LHCN-M2 (cell line): ENCODE data around the gene TLE4. TPM values are rescaled to one million over a fixed set of nuclear protein-coding genes. Genes with fewer than 3 reads are reported as not detected.
A peak's percentile ranks its signal among the peaks of the same experiment; 100 is the strongest.

Experiments
- DNase-seq: peaks from one replicate; pipeline ENCODE4 v3.0.0-alpha.2; 2012; ENCODE audit warnings: low read depth
- total RNA-seq: library from RNA; depleted of rRNA; stranded (reverse); fragments of >200 nt; gene quantifications from 2 replicates; pipeline ENCODE4 v1.2.3, GENCODE V29; 2014

TLE4 gene
- total RNA-seq, 1 experiment from 2014 or later = 48.8 TPM

DNA sequence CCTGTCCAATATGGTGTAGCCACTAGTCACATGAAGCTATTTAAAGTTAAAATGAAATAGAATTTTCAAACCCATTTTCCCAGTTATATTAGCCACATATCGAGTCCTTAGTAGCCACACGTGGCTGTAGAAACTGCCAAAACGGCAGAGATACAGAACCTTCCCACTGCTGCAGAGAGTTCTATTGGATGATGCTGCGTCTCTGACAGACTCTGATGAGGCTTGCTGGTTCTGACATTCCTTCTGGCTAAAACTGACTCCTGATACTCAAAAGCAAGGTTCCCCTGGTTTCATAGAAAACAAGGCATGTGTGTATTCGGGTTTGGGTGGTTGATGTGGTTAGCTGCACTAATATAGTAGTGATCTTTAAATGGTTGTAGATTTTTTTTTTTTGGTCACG is 91.5 kb downstream of the TLE4 start:
- no peak for DNase-seq

DNA sequence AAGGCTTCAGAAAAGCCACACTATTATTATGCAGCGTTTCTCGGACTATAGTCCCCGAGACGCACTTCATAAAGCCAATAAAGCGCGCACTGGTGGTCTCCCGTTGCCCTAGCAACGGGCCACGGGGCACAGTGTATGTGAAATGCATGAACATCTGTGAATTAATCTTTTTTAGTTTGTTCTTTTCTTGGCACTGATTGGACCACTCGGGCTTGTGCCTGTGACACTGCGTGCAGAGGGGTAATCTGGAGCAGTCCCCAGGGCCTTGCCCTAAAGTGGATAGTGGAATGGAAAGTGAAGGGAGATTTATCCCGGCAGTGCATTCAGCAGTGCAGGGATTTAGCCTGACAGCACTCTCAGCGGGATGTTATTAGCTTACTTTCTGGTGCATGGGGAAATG is 92.1 kb downstream of the TLE4 start:
- no peak for DNase-seq

DNA sequence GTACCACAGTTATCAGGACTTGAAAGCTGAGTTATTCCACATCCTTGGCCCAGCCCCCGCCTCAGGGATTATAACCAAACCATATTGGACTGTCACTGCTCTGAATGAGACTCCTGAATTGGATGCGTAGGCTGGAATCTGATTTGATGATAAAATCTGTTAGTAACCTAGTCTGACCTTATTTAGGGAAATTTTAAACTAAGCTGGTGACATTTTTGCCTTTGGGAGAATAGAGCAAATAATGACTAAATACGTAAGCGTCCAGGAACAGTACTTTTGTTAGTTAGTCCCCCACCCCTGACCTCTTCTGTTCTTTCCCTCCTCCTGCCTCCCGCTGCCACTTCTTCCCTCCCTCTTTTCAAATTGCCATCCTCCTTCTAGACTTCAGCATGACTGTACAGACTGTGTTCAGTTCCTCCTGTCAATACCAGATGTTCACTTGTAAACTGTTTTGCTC is 92.6 kb downstream of the TLE4 start:
- DNase-seq = no peak

DNA sequence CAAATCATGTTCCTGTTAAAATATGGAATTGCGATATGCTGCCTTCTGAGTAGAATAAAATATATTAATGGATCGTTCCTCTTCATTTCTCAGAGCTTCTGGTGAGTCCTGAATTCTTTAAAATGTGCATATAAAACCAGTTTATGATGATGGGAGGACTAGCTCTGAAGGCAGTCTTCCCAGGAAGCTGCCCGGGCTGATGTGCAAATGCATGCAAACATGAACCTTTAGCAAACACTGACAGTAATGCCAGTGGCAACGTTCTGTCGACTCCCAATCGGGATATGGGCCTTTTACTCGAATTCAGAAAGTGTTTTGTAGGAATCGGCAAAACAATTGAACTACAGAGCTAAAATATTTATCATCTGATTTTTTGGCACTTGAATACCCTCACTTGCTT is 93.6 kb downstream of the TLE4 start:
- no peak for DNase-seq

DNA sequence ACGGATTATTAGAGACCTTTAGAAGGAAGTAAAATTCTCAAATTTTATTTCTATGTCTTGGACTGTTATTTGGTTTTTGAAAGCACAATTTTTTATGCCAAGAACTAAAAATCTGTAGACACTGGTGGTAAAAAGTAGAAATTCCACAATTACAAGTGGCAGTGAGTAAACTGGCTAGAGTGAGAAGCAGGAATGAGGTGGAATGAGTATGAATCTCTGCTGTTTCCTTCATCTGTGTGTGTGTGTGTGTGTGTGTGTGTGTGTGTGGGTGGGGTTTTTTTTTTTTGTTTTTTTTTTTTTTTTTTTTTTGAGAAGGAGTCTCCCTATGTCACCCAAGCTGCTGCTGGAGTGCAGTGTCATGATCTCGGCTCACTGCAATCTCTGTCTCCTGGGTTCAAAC is 94.2 kb downstream of the TLE4 start:
- DNase-seq = no peak

DNA sequence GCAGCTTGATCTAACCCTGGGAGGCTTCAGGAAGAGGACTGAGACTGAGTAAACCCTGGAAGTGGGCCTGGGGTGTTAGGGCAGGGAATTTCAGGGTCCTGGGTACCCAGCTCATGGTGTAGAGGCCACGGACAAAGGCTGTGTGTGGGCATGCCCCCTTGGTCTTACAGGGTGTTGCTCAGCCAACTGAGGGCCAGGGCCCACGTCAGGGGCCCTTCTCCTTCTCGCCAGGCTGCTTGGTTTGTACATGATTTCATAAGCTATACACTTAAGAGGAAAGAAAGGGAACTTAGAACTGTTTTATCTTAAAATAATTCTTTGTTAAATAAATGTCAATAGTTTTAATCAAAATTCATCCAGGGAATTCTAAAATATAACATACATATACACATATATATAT is 95.4 kb downstream of the TLE4 start:
- DNase-seq = no peak

DNA sequence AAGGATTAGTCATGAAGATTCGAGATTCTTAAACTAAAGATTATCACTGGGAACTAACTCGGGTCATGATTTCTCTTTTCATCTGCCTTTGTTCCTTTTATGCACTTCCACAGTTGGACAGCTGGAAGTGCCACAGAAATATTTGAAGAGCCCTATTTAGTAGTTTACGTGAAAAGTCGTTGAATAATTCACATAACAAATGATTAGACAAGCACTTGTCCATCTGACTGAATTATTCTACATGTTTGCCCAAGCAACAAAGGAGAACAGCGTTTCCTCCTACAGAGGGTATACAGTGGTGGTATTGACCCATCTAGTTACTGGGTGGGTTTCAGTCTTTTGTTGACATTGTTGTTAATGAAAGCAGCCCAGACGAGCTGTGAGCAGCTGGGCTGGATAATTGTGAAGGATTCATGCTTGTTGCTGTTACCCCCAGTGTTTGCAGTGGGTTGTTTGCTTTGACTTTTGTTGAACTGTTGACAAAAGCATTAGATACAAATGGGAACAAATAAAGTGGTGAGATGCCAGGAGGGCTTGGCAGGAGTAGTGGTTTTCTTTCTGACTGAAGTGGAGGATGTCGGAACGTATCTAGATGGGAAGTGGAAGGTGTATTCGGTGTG is 96.2 kb downstream of the TLE4 start:
- no peak for DNase-seq

DNA sequence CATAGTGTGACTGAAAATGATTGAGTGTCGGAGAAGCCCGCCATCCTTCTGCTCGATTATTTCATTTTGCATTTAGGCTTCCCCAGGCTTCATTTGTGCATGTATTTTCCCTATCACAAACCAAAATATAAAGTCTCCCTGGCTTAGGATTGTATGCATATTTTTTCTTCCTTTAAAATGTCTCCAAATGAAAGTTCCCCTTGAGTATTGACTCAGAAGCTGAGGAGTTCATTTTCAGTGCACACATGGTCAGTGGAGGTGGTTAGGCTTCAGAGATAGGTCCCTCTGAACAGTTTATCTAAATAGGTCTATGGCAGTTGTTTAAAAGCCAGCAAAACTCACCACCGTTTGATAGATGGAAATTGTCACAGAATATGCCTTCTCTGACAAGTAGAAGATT is 97.2 kb downstream of the TLE4 start:
- DNase-seq = no peak

DNA sequence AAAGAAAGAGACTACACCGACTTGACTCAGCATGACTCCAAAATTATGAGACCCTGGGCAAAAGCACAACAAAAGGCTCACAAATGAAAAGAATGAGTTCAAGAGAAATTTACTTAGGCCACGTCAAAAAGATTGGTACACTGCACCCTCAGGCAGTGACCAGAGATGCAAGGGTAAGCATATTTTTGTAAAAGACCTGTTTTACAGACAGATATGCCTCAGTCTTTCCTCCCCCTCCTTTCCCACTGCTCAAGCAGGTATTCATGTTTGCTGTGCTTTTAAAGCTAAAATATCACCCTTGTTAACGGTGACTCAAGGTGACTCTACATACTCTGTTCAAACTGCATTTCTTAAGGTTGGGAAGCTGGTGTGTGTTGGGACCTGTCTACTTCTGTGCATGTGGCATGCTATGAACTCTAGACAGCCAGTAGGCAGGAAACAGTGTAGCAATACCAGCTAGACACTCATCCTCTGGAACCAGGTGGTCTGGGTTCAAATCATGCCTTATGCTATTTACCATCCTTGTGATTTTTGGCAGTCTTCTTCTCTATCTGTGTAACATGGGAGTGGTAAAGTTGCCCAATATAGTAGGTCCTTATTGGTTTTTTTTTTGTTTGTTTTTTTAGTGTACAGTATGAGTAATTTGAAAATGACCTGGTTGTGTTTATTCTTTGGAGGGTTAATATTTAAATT is 98.7 kb downstream of the TLE4 start:
- peak; percentile 41 for DNase-seq

DNA sequence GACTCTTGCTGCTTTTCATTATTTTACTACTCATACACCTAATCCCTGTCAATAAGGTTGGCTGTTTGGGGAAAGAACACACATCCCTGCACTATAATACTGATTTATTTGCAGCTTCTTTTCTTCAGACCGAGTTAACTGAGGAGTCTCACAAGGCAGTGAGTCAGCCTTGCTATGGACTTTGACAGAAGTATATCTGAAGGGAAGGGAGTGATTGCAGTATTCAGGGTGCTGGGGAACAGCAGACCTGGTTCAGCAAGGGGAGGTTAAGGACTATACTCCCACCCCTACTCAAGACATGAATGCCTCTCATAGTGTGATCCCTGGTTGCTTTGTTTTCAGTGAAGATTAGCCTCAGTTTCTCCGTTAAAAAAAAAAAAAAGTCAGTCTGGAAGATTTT is 99.8 kb downstream of the TLE4 start:
- no peak for DNase-seq

DNA sequence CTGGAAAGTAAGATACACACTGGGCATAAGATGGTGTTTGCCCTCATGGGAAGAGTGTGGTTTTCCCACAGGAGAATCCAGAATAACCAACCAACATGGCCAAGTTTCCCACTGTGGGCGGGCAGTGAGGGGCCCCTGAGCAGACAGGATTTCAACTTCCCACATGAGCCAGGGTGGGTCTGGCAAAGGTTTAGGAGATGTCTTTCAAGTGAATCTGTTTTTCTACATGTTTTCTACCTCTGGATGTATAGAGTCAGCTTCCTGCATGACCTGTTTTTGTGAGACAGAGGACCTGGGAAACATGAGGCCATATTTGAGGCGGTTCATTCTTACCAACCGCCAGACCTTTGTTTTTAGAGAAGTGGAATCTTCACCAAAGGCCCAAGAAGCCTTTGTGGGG is 100.5 kb downstream of the TLE4 start:
- no peak for DNase-seq

DNA sequence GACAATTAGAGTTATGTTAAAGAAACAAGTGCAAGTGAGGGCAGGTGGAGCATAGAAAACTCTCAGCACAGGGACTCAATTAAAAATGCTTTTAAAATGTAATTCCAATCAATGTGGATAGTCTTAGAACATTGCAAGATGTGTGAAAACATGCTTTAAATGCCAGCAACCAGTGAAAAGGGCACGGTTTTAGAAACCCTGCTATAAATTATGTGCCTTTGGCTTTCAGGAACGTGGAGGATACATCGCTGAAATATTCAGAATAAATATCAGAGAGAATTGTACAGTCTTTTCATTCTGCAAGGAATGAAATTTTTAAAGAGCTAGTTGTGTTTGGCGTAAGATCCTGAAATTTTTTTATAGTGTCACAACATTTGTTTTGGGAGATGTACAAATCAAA is 101.1 kb downstream of the TLE4 start:
- DNase-seq = no peak

DNA sequence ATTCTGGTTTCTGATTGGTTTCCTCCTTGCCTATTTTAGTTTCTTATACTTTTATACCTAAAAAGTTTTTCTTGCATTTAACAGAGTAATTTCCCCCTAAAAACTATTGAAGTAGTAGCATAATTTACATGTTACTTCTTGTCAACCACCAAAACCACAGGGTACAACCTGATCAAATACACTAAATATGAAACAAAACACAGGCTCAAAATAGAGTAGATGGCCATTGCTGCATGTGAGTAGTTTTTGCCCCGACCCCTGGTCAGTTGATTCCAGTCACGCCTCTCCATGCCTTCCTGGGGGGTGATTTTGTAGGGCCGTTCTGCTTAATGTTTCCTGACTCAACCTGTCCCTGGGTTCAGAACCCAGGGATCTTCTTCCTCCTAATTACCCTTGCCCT is 101.8 kb downstream of the TLE4 start:
- no peak for DNase-seq

DNA sequence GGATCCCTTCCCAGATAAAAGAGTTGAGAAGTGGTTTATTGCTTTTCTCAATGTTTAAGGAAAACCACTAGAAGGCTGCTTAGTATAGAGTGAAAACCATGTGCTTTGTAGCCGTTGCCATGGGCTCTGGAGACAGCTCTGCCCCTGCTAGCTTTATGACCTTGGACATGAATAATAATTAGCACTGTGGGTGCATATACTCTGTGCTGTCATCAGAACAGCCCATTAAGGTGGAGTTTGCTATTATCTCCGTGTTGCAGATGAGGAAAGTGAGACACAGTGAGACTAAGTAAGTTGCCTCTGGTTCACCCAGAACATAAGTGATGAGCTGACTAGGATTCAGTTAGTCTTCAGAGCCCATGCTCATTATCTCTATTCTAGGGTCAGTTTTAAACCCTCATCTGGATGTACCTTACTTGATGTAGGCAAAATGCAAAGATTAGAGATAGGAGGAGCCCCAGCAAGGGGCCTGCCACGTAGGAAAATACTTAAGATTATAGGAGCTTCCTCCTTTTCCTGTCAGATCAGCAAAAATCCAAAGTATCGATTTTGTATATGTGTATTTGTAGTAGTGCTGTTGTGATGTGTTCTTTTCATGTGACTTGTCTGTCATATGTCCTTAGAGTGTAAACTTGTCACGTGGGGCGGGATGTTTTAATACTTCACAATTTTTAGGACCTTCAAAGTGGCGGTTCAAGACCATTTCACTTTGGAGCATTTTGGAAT is 102.5 kb downstream of the TLE4 start:
- no peak for DNase-seq

DNA sequence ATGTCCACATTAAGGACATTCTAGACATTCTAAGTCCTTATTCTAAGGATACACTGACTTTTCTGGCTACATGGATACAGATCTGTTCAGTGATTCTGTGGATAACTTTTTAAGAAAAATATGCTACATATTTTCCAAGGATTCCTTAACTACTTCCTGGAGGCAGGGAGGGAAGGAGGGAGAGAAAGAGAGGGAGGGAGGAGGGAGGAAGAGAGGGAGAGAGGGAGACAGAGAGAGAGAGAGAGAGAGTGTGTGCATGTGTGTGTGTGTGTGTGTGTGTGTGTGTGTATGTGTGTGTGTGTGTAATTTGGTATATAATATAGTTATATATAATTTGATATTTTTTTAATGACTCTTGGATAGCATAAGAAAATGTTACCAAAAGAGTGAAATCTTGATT is 109.8 kb downstream of the TLE4 start:
- DNase-seq = no peak

DNA sequence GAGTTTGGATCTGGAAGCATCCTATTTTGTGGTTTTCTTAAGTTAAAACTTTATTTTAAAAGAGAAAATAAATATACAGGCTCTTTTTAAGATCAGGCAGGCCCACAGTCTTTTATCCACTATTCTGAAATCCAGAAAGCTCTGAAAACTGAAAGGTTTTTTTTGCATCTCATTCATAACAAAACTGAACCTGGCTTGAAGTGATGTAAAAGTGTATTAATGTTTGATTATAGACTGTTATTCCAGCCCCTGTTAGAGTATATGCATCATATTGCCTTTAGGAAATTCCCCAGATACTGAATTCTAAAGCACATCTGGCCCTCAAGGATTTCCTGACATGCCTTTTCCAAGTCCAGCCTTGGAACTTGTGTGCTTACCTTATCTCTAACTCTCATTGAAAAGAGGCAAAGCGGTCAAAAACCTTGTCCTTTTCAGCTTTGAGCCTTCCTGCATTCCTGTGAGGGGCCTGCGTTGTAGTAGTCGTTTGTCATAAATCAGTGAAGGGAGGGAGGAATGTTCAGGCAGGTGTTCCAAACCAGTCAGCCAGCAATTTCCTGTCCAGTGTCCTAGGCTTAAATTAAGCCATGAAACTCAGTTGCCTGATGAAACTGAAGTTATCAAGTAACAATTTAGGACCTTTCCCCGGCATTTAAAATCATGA is 110.4 kb downstream of the TLE4 start:
- peak; percentile 37 for DNase-seq

DNA sequence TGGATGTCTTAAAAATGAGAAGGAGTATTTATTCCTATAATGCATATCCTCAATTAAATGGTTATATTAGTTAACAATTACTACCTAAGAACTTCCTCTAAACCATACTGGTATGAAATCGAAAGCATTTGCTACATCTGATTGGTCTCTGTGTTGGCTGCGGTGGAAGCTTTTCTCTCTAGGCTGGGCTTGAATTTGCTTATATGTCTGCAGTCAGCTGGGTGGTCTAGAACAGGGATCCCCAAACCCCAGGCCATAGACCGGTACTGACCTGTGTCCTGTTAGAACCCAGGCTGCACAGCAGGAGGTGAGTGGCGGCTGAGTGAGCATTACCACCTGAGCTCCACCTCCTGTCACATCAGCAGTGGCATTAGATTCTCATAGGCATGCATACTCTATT is 112.3 kb downstream of the TLE4 start:
- no peak for DNase-seq

DNA sequence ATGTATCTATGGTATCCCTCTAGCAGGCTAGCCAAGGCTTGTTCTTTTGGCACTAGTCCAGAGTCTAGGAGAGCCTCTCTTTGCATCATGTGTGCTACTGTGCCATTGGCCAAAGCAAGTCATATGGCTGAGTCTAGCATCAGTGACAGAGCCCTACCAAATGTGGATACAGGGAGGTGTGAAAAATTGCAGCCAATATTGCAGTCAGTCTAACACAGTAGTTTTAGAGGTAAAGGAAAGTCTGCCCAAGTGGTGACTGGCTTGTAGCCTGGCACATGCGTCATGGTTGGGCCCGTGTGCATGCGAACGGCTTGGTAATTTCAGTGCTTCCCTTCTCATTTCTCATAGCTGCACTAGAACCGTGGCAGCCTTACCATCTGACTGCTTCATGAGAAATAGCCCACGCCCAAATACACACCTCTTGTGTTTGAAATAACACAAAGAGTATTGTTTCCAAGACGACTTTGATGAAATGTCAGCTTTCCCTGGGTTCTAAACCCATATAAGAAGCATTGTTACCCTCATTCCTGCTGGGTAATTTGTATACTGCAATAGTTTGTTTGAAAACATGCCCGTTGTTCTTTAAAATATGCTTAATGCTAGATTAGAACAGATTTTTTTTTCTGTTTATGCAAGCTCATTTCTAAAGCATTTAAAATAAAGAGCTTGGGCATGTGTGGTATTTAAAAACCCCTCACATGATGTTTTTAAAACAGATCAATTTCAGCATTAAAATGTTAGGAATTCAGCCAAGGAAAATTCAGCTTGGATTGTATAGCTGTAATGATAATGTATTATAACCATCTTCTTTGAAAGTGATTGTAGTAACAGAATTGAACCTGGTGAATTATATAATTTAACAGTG is 113.2 kb downstream of the TLE4 start:
- DNase-seq = peak; percentile 56

DNA sequence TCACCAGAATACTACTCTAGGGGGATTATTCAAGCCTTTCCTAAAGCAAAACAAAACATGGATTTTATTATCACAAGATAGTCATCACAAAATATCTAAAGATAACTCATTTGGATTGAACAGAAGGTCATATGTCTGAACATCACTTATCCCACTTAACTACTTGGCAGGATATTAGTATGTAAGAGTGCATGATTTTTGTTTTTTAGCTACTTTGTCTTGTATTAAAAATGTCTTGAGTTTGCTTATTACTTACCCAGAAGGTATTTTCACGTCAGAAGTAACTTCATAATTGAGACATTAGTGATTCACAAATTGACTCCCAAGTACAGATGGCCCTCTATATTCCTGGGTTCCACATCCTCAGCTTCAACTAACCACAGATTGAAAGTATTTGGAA is 113.8 kb downstream of the TLE4 start:
- DNase-seq = peak; percentile 47

DNA sequence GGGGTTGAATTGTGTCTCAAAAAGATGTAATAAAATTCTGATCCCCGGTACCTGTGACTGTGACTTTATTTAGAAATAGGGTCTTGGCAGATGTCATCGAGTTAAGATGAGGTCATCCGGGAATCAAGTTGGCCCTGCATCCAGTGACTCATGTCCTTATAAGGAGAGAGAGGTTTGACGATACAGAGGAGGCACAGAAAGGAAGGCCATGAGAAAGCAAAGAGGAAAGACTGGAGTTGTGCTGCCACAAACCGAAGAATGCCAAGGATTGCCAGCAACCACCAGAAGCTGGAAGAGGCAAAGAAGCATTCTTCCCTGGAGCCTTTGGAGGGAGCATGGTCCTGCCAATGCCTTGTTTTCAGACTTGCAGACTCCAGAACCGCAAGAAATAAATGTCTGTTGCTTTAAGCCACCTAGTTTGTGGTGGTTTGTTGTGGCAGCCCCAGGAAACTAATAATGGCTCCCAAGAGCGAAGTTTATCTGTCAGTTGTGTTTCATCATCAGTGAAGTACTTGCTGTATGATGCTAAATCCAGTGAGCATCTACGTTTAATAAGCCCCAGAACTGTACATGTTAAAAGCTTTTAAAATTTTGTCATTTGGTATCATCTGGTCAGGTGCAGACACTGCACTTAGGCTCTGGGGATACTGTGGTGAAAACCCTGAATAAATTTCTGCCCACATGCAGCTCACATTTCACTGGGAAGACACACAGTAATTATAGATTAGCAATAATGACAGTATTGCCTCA is 114.8 kb downstream of the TLE4 start:
- DNase-seq = peak; percentile 89

DNA sequence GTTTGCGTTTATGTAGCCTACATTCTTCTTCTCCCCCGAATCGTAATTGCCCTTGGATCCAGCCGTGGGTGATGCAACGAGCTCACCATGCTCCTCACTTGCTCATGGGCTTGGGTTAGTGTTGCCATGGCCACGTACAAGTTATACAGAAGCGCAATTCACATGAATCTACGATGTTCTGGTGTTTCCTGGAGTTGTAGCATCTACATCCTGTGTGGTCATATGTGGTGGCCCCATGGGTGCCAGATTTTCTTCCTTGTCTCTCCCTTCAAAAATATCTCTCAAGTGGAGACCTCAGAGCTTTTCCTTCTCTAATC is 115.3 kb downstream of the TLE4 start:
- DNase-seq = no peak
